ENCODE data around the gene PRPF40A.
"Not testable (repeated sequence)": the region's sequence is repeated elsewhere in the genome, so short reads cannot be mapped to it uniquely, and the experiment has no call there.

Gene PRPF40A

DNA sequence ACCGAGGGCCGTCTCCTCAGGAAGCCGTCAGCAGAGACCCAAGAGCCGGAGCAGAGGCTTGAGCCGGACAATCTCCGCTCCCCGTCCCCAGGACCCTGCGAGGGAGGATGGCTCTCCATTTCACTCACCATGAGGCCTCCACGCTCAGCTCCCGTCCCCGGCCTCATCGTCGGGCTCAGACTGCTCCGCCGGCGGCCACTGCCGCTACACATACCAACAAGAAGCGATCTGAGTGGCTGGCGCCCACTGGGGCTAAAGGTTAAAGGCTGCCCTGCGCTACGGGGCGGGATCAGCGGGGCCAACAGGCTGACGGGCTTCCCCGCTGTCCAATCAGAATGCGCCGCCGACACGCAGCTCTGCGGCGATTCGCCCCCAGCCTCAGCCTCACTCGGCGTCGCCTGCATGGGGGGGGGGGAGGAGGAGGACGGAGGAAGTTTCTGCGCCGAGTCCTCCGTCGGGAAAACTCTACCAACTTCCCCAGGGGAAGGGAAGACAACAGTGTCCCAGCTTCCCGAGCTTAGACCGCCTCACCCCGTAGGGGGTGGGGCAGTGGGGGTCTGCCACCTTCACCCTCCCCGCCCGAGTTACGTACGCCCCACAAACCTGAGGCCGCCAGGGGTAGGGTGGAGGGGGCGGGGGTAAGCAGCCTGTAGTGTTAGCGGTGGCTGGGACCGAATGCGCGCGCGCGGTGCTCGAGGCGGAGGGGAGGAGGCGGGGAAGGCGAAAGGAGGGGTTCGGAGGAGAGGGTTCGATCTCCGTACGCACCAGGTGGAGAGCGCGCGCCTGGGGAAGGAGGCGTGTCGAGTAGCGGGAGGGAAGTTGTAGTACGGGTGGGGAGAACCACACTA, at the start of gene PRPF40A:
Gene PRPF40A, minus strand, starts transcription at position 234 of the 848 bp plus-strand sequence. Its CDS starts 22 bp downstream, at position 212.
- peak; percentile 89 for DNase-seq (ENCODE audit: low read depth)

DNA sequence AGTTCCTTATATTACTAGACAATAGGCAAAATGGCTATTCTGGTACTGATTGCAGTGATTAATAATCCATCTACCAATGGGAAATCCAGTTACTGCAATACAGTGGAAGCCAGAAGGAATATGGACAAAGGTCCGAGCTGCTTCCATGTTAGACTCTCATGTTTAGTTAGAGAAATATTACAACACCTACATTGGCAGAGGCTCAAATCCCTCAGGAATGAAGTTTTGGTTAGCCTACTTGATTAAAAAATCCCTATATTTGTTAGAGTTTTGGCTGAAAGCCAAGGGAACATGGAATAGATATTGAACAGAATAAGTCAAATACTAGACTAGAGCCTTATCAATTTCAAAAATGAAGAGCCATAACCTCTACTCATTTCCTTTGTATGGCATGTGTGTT, 49.7 kb upstream of the PRPF40A start:
- DNase-seq (ENCODE audit: low read depth) = no peak

GRCh38 chr2:152763651-152764050, 46.4 kb upstream of the PRPF40A start:
- no peak for DNase-seq (ENCODE audit: low read depth)

DNA sequence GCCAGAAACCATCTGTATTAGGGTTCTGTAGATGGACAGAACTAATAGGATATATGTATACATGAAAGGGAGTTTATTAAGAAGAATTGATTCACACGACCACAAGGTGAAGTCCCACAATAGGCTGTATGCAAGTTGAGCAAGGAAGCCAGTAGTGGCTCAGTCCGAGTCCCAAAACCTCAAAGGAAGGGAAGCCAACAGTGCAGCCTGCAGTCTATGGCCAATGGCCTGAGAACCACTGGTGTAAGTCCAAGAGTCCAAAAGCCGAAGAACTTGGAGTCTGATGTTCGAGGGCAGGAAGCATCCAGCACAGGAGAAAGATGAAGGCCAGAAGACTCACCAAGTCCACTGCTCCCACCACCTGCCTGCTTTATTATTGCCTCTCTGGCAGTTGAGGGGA, 45.9 kb upstream of the PRPF40A start:
- DNase-seq (ENCODE audit: low read depth) = not testable (repeated sequence)

DNA sequence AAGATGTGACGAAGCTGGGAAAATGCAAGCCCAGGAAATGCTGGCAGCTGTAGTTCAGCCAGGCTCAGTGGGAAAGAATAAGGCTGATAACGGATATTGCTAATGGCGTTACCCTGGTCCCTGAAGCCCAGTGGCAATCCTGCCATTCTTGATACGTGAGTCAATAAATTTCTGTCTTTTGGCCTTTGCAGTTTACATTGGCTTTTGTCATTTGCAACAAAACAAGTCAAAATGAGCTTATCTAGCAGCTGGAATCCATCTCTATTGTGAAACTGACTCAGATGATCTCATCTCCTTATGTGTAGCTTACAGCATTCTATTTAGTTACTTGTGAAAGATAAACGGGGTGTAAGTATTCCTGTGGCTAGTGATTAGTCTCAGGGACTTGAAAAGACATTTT, 44.9 kb upstream of the PRPF40A start:
- no peak for DNase-seq (ENCODE audit: low read depth)

- no peak for DNase-seq (ENCODE audit: low read depth)
Measured at GRCh38 chr2:152761214-152761613, 44.0 kb upstream of the PRPF40A start.

DNA sequence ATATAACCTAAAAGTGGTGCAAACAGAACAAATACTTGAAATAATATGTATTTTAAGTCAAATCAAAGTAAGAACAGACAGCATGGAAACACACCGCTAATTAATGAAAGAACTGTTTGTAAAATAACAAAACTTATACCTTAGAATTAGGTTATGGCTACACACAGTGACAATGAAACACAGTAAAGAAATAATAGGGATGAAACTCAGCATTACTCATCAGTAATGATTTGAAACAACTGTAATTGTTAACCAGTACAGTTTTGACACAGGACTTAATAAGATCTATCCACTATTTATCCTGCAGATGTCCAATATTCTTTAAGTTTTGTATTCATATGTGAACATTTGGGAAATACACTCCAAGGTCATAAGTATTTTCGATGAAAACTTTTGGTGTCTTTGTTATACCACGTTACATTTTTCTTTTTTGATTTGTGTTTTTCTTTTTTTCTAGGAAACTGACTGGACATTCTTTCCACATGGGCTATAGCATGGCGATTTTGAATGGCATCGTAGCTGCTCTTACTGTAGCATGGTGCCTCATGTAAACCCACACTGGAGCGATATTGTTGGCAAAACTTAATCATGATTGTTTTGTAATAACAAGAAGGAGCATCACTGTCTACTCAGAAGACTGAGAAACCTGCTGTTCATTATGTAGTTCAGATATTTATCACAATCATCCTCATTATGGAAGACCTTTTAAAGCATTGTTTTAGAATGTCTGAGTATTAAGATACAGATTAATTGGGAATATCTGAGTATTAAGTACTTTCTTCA, 42.2 kb upstream of the PRPF40A start:
- DNase-seq (ENCODE audit: low read depth) = no peak

DNA sequence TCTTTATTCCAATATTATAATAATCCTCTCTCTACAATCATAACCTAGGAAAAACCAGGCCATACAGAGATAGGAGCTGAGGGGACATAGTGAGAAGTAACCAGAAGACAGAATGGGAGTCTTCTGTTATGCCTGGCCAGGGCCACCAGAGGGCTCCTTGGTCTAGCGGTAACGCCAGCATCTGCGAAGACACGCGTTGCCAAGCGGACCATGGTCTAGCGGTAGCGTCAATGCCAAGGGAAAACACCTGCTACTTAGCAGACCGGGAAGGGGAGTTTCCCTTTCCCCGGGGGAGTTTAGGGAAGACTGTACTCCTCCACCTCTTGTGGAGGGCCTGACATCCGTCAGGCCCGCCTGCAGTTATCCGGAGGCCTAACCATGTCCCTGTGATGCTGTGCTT, 37.8 kb upstream of the PRPF40A start:
- no peak for DNase-seq (ENCODE audit: low read depth)

DNA sequence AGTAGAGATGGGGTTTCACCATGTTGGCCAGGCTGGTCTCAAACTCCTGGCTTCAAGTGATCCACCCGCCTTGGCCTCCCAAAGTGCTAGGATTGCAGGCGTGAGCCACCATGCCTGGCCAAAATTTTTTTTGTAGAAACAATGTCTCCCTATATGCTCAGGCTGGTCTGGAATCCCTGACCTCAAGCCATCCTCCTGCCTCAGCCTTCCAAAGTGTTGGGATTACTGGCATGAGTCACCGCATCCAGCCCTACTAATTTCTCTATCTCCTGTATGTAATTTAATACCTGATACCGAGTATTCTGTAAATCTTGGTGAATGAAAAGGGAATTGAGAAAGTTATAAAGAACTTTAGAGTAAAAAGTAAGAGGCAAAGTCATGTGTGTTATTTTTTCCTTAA, 30.5 kb upstream of the PRPF40A start:
- DNase-seq (ENCODE audit: low read depth) = peak; percentile 31

DNA sequence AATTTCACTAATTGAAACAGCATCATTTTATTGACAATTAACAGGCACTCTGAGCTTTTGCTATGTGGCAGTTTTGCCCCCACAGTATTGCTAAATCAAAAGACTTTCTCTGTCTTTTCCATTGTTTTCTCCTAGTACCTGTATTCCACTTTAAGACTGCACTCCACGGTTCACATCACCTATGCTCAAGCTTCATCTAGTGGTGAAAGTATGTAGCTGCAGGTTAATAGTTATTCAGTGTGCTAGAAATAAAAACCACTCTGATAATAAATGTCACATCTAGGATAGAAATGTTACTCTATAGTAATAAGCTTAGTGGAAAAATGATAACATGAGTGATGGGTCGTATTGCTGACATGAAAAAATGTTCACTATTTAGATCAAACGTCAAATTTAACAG, 25.7 kb upstream of the PRPF40A start:
- DNase-seq (ENCODE audit: low read depth) = no peak

DNA sequence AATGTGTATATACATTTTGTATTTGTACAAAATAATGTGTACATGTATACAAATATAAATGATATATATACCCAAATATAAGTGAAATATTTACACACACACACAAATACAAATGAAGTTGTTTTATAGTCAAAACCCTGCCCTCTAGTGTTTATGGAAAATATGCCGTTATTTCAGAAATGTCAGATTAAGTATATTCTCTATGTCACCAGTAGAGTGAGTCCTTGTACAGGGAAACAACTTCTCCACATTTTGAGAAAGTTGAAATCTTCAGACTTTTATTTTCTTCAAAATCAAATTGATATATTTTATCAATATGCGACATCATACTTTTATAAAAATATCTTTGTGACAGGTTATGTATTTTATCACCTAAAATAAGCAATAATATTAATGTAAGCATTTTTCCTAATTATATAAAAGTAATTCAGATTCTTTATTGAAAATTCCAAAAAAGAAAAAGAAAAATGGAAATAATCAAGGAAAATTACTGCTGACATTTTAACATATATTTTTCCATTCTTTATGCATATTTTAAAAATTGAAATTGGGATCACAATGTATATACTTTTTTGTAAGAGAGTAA, 23.6 kb upstream of the PRPF40A start:
- no peak for DNase-seq (ENCODE audit: low read depth)

DNA sequence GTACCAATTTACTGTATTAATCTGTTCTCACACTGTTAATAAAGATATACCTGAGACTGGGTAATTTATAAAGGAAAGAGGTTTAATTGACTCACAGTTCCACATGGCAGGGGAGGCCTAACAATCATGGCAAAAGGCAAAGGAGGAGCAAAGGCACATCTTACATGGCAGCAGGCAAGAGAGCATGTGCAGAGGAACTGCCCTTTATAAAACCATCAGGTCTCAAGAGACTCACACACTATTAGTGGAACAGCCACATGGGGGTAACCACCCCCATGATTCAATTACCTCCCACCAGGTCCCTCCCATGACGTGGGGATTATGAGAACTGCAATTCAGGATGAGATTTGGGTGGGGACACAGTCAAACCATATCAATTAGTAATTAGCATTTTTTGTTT, 22.4 kb upstream of the PRPF40A start:
- not testable (repeated sequence) for DNase-seq (ENCODE audit: low read depth)

DNA sequence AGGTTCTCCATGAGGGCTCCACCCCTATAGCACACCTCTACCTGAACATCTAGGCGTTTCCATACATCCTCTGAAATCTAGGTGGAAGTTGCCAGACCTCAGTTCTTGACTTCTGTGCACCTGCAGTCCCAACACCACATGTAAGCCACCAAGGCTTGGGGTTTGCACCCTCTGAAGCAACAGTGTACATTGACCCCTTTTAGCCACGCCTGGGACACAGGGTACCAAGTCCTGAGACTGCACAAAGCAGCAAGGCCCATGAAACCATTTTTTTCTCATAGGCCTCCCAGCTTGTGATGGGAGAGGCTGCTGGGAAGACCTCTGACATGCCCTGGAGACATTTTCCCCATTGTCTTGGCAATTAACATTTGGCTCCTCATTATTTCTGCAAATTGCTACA, 21.2 kb upstream of the PRPF40A start:
- no peak for DNase-seq (ENCODE audit: low read depth)

DNA sequence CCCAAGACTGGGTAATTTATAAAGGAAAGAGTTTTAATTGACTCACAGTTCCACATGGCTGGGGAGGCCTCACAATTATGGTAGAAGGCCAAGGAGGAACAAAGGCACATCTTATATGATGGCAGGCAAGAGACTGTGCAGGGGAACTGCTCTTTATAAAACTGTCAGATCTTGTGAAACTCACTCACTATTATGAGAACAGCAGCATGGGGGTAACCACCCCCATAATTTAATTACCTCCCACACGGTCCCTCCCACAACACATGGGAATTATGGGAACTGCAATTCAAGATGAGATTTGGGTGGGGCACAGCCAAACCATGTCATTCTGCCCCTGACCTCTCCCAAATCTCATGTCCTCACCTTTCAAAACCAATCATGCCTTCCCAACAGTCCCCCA, 20.2 kb upstream of the PRPF40A start:
- not testable (repeated sequence) for DNase-seq (ENCODE audit: low read depth)

GRCh38 chr2:152730591-152731333, 13.5 kb upstream of the PRPF40A start:
- no peak for DNase-seq (ENCODE audit: low read depth)

- DNase-seq (ENCODE audit: low read depth) = no peak
Measured at GRCh38 chr2:152729844-152730243, 12.6 kb upstream of the PRPF40A start.

DNA sequence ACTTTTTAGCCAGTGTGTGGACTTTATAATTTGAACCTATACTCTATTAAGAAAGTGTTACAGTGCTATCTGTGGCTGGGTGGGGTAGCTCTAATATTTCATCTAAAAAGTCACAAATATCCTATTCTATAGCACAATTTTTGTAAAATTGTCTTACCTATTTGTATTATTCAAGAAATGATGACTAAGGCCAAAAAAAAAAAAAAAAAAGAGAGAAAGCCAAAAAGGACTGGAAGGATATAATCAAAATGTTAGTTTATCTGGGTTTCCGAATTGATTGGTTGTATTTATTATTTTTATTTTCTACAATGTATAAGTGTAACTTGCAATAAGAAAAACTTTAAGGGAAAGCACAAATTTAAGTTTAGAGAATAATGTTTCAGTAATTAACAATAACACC, 6.7 kb upstream of the PRPF40A start:
- DNase-seq (ENCODE audit: low read depth) = no peak

DNA sequence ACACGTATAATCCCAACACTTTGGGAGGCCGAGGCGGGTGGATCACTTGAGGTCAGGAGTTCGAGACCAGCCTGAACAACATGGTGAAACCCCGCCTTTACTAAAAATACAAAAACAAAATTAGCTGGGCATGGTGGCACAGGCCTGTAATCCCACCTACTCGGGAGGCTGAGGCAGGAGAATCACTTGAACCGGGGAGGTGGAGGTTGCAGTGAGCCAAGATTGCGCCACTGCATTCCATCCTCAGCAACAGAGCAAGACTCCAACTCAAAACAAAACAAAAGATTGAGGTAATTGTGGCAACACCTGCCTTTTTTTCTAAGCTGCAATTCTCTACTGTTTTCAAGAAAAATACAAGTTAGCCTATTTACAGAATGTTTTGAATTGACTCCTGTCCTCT, 5.4 kb upstream of the PRPF40A start:
- not testable (repeated sequence) for DNase-seq (ENCODE audit: low read depth)

DNA sequence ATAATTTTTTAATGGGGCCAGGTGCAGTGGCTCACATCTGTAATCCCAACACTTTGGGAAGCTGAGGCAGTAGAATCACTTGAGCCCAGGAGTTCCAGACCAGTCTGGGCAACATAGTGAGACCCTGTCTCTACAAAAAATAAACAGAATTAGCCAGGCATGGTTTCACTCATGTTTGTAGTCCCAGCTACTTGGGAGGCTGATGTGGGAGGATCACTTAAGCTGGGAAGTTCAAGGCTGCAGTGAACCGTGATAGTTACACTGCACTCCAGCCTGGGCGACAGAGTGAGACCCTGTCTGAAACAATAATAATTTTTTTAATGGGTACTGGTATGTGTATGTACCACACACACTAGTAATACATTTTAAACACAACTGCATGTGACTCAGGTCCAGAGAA, 3.5 kb upstream of the PRPF40A start:
- no peak for DNase-seq (ENCODE audit: low read depth)

DNA sequence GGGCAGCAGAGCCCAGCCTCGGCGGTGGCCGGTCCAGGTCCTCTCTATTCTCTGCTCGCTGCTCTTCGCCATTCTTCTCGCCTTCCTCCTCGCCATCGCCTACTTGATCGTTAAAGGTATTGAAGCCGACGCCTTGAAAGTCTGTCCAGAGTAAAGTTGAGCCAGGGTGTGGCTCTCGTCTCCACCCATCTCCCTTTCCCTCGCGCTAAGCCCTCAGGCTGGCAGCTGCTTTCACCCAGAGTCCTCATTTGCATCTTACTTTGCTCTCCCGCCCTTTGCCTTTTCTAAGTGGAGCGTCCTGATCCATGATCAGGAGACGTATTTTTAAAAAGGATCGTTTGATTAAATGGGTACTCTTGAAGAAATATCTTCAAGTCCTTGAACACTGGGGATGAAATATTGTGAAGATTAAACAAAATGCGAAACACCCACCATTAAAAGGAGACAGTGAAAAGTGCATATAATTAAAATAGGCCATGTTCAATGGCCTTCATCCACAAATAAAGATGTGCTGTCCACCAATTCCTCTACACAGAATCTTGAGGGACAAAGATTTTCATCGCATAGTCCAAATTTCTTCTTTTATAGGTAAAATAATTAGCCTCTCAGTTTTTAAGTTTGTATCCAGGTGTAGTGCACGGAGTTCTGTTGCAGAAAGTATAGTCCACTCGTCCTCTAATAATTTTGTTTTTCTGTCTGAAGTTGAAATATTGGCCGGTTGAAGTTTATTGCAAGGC, 1.8 kb upstream of the PRPF40A start:
- peak; percentile 46 for DNase-seq (ENCODE audit: low read depth)
